ENCODE results near the gene PPP1R27. TPM values are rescaled to one million over a fixed set of nuclear protein-coding genes. Genes with fewer than 3 reads are reported as not detected.

Gene PPP1R27
- total and polyA plus RNA-seq, 9 of the 15 experiments (the other 6 are each of a cell fraction or from before 2014, with no cell fraction given) = 0.29 to 6.9 (median 1.5) TPM; not detected in 2

- Histone ChIP-seq H3K4me3 (no peak overlapping the region), H3K27ac (ENCODE audit: extremely low read depth, low read depth, low read length) (no peak overlapping the region), H3K9me3 (replicated peaks; ENCODE audit: control insufficient read depth, insufficient read depth, low read depth, low read length) (no peaks in the 10 kb centered on the region), H3K79me2 (ENCODE audit: control insufficient read depth, insufficient read depth, low read length) (peaks cover 2% of the 10 kb centered on the region; the same call in 2 of the 3 replicates), H3K36me3 (ENCODE audit: control insufficient read depth, insufficient read depth, low read length) (peaks cover 85% of the 10 kb centered on the region; the same call in 2 of the 3 replicates), H3K4me2 (ENCODE audit: insufficient read depth, low read length) (no peak overlapping the region), H2AFZ (ENCODE audit: low read depth, low read length) (no peak overlapping the region), H3K4me1 (replicated peaks in 1 of 2; ENCODE audit: control insufficient read depth in 2 of 2, insufficient read depth in 2 of 2, low read length in 2 of 2) (peaks cover 0 to 31% of the 10 kb centered on the region in 2 experiments; a peak in 2 of 5 replicates), H3K27me3 (ENCODE audit: control insufficient read depth in 2 of 2, insufficient read depth in 2 of 2, low read length in 2 of 2) (no peaks in the 10 kb centered on the region), H3K9me1 (ENCODE audit: control insufficient read depth, insufficient read depth, low read length) (no peaks in the 10 kb centered on the region), H4K20me1 (replicated peaks; ENCODE audit: control insufficient read depth, insufficient read depth, low read length) (peaks cover 13% of the 10 kb centered on the region), H3K9ac (ENCODE audit: insufficient read depth in 1 of 2, low read depth in 2 of 2, low read length in 2 of 2) (peak overlapping the region in 1 of 2 experiments; percentile 71; a peak in 1 of 4 replicates)
- TF ChIP-seq ZBTB33 (CRISPR knock-in tag; IDR thresholded peaks at IDR 0.05) (no peak), ZNF830 (CRISPR knock-in tag; IDR thresholded peaks at IDR 0.05) (no peak), CHD1 (IDR thresholded peaks at IDR 0.05; ENCODE audit: low read length) (no peak), POLR2AphosphoS2 (IDR thresholded peaks at IDR 0.05; ENCODE audit: low read length) (peak; percentile 70; the same call in 1 of the 2 replicates), SIRT6 (IDR thresholded peaks at IDR 0.05; ENCODE audit: low read depth, low read length) (no peak), POLR2AphosphoS5 (IDR thresholded peaks at IDR 0.05; ENCODE audit: control insufficient read depth, insufficient read depth, low read depth, low read length) (0 out of 2 replicates have a peak, but pooled peaks have one; percentile 7), SMAD3 (CRISPR knock-in tag; conservative IDR thresholded peaks at IDR 0.05) (no peak), RBFOX2 (IDR thresholded peaks at IDR 0.05; ENCODE audit: low read depth, low read length) (peak; percentile 61), POLR2G (IDR thresholded peaks at IDR 0.05; ENCODE audit: low read depth, low read length) (peak; percentile 49; the same call in 1 of the 2 replicates), PRPF4 (IDR thresholded peaks at IDR 0.05; ENCODE audit: insufficient read depth, low read depth, low read length, poor library complexity, severe bottlenecking) (no peak), POLR2A (conservative IDR thresholded peaks at IDR 0.05) (peak; percentile 42; the same call in 1 of the 2 replicates), DPF2 (IDR thresholded peaks at IDR 0.05) (no peak), POLR2B (IDR thresholded peaks at IDR 0.05; ENCODE audit: low read depth, partially characterized antibody) (no peak), RAD21 (CRISPR knock-in tag; conservative IDR thresholded peaks at IDR 0.05 in 1 of 2, IDR thresholded peaks at IDR 0.05 in 1 of 2) (no peak), SUPT5H (IDR thresholded peaks at IDR 0.05) (0 out of 2 replicates have a peak, but pooled peaks have one; percentile 32)
- FAIRE-seq = no peak
- WGBS (ENCODE audit: insufficient coverage, low coverage, missing lambda C conversion rate) = 92% methylated on average over 24 of the region's 24 CpGs
- BruUV-seq (replicated peaks) = no TSS peak
- DNase-seq (ENCODE audit: extremely low read depth in 1 of 4, low spot score in 3 of 4) = no peak
- CTCF ChIA-PET (ENCODE audit: low intra/inter-chr PET ratio) = no interaction called here
- intact Hi-C loops (cut with micrococcal nuclease) (no loop called here), in situ Hi-C loops (cut with MboI) (no loop called here)
- POLR2A ChIA-PET = interaction anchor here (1.4 to 1.5 kb wide), 2 partner anchors 10 to 13 kb away, joined by 4 to 5 read pairs; no protein-coding TSS in a partner anchor
- no peak for ATAC-seq
Measured at GRCh38 chr17:81846743-81847689, 12.2 kb upstream of the PPP1R27 start.
